Activated T-helper 1 cell treated with anti-CD3 and anti-CD28 coated beads, Interleukin-12 subunit alpha, Interleukin-12 subunit beta, Interleukin-2, Interleukin-4 antibody, amounts not matched to agents 30 ng/mL and 10 ng/mL and 1 ng/mL, durations not matched to agents 14 hours and 24 hours and 36 hours (primary cell): ENCODE data around the gene GALNT16. TPM values are rescaled to one million over a fixed set of nuclear protein-coding genes. Genes with fewer than 3 reads are reported as not detected.
"Not testable (repeated sequence)": the region's sequence is repeated elsewhere in the genome, so short reads cannot be mapped to it uniquely, and the experiment has no call there.

Experiments
- DNase-seq: peaks from one replicate; pipeline ENCODE4 v3.0.0; 2021; ENCODE audit warnings: low spot score
- H3K27ac Mint-ChIP-seq: one replicate; pipeline ENCODE4 v1.8.0; 2021; ENCODE audit warnings: mild to moderate bottlenecking, mixed read lengths
- H3K27me3 Mint-ChIP-seq: one replicate; pipeline ENCODE4 v1.8.0; 2022; ENCODE audit warnings: mild to moderate bottlenecking, moderate library complexity, mixed read lengths; ENCODE audit not compliant: insufficient read depth
- H3K36me3 Mint-ChIP-seq: one replicate; pipeline ENCODE4 v1.8.0; 2021; ENCODE audit warnings: low read depth, mixed read lengths
- H3K4me1 Mint-ChIP-seq: one replicate; pipeline ENCODE4 v1.8.0; 2021; ENCODE audit warnings: low read depth, mixed read lengths
- H3K4me3 Mint-ChIP-seq: one replicate; pipeline ENCODE4 v1.8.0; 2021; ENCODE audit warnings: mild to moderate bottlenecking, moderate library complexity, mixed read lengths
- H3K9me3 Mint-ChIP-seq: one replicate; pipeline ENCODE4 v1.8.0; 2021; ENCODE audit warnings: mixed read lengths
- intact Hi-C: fragments of 100-400 bp; cut with micrococcal nuclease; formaldehyde crosslinking; loops from one replicate; pipeline ENCODE4 v1.15.1; 2024
- total RNA-seq: library from RNA; stranded (reverse); gene quantifications from 2 replicates; pipeline ENCODE4 v1.2.3, GENCODE V29; 2022

GALNT16 gene
- total RNA-seq, 1 donor from 2014 or later, result 0.05 TPM

DNA sequence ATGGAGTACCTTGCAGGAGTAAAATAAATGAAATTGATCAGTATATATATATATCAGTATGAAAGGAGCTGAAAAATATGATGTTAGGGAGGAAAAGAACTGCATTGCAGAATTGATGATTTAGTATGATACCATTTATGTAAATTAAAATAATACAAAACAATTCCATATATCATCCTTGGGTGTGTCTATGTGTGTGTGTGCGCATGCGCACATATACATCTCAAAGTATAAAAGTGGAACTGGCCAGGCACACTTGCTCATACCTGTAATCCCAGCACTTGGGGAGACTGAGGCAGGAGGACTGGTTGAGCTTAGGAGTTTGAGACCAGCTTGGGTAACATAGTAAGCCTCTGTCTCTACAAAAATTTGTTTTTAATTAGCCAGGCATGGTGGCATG lies 15.4 kb downstream of the GALNT16 start:
- H3K36me3 Mint-ChIP-seq, result no peaks in the 10 kb centered on the region
- no peaks in the 10 kb centered on the region for H3K9me3 Mint-ChIP-seq
- no peaks in the 10 kb centered on the region for H3K4me1 Mint-ChIP-seq
- H3K27ac Mint-ChIP-seq, result no peak overlapping the region
- H3K4me3 Mint-ChIP-seq, result no peak overlapping the region
- no peak for DNase-seq
- H3K27me3 Mint-ChIP-seq, result peaks cover 14% of the 10 kb centered on the region
- intact Hi-C loops, result no loop called here

DNA sequence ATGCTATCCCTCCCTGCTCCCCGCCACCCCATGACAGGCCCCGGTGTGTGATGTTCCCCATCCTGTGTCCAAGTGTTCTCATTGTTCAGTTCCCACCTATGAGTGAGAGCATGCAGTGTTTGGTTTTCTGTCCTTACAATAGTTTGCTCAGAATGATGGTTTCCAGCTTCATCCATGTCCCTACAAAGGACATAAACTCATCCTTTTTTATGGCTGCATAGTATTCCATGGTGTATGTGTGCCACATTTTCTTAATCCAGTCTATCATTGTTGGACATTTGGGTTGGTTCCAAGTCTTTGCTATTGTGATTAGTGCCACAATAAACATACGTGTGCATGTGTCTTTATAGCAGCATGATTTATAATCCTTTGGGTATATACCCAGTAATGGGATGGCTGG lies 17.4 kb downstream of the GALNT16 start:
- H3K27ac Mint-ChIP-seq, DNase-seq, intact Hi-C loops, H3K9me3 Mint-ChIP-seq, H3K4me3 Mint-ChIP-seq, H3K36me3 Mint-ChIP-seq, H3K4me1 Mint-ChIP-seq: not testable (repeated sequence)
- H3K27me3 Mint-ChIP-seq, result peaks cover 14% of the 10 kb centered on the region

DNA sequence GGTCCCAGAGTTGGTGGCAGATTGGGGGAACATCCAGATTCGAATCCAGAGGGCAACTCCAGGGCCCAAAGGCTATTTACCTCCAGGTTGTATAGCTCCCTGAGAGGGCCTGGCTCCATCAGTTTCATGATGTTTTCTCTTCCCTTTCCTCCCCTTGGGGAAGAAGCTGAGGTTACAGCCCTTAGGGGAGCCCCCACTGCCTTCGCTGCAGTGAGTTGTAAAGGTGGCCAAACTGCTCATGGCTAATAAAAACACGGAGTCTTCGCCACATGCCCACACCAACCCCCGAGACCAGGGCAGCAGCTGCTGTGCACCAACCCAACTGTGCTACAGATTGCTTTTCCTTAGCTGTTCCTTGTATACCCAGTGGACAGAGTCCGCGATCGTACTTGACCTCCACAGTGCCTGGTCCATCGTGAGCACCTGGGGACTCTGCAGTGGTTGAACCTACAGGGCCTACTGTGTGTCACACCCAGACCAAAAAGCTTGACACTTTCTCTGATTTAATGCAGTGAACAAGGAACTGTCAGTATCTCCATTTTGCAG lies 20.9 kb downstream of the GALNT16 start:
- DNase-seq, result no peak
- no peaks in the 10 kb centered on the region for H3K9me3 Mint-ChIP-seq
- no peak overlapping the region for H3K4me3 Mint-ChIP-seq
- intact Hi-C loops, result no loop called here
- H3K27me3 Mint-ChIP-seq, result peaks cover 9% of the 10 kb centered on the region
- no peaks in the 10 kb centered on the region for H3K36me3 Mint-ChIP-seq
- no peak overlapping the region for H3K27ac Mint-ChIP-seq
- no peaks in the 10 kb centered on the region for H3K4me1 Mint-ChIP-seq

DNA sequence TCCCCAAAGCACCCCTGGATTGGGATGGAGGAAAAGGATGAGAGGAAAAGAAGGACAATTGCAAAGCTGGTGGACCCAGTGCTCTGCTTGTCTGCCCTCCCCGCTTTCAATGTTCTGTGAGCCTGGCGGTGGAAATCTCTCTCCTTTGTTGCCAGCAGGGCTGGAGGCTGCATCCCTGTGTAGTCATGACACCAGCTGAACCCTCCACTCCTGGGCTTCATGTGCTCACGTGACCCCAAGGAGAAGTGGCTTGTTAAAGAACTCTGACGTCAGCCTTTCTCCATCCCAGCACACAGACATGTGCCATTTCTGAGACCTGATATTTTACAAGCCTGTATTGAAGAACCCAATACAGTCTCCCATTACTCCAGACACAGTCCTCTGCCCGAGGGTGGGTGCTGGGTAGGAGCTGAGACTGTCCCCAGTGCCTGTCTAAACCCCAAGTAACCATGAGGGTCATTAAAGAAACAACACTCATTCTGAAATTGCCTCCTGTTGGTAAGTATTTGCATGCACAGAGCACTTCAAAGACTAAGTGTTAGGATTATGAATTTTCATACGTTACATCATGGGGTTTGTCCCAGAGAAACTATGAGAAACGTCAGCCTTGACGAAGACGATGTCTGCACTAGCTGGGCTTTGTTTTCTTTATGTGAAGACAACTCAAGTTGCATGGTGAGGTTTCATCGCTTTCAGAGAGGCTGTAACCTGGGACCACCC lies 21.7 kb downstream of the GALNT16 start:
- Mint-ChIP-seq H3K9me3 (no peaks in the 10 kb centered on the region), H3K36me3 (no peaks in the 10 kb centered on the region), H3K27me3 (peaks cover 6% of the 10 kb centered on the region), H3K4me1 (no peaks in the 10 kb centered on the region), H3K4me3 (no peak overlapping the region), H3K27ac (no peak overlapping the region)
- intact Hi-C loops, result no loop called here
- DNase-seq, result no peak

DNA sequence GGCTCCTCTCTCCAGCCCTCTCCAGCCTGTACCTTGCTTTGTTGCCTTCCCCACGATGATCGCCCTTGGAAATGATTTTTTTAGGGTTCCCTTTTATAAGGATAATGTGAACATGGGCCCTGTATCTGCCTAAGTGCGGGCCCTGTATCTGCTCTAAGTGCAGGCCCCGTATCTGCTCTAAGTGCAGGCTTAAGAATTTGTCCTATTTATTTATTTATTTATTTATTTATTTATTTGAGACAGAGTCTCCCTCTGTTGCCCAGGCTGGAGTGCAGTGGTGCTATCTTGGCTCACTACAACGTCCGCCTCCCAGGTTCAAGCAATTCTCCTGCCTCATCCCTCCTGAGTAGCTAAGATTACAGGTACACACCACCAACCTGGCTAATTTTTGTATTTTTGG lies 22.5 kb downstream of the GALNT16 start:
- no peaks in the 10 kb centered on the region for H3K4me1 Mint-ChIP-seq
- H3K27ac Mint-ChIP-seq, result no peak overlapping the region
- H3K27me3 Mint-ChIP-seq, result peaks cover 4% of the 10 kb centered on the region
- no peak for DNase-seq
- no peaks in the 10 kb centered on the region for H3K36me3 Mint-ChIP-seq
- no peak overlapping the region for H3K4me3 Mint-ChIP-seq
- intact Hi-C loops, result no loop called here
- no peaks in the 10 kb centered on the region for H3K9me3 Mint-ChIP-seq

DNA sequence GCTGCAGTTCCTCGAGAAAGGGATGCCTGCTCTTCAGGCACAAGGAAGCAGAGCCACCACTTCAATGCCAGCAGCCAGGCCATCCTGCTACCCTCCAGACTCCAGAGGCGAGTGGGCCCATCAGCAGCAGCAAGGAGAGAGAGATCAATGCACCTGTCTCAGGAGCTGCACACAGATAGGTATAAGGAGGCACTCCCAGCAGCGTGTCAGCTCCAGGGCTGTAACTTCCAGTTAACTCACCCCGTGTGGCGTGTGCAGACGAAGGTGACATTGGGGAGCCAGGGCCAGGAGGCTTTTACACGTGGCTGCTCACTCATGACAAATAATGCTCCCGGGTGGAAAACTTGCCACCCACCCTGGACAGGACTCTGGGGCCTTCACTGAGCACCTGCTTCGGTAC lies 24.2 kb downstream of the GALNT16 start:
- Mint-ChIP-seq H3K27me3 (peaks cover 4% of the 10 kb centered on the region), H3K9me3 (no peaks in the 10 kb centered on the region), H3K4me3 (no peak overlapping the region), H3K27ac (no peak overlapping the region), H3K36me3 (no peaks in the 10 kb centered on the region), H3K4me1 (no peaks in the 10 kb centered on the region)
- intact Hi-C loops, result no loop called here
- no peak for DNase-seq

DNA sequence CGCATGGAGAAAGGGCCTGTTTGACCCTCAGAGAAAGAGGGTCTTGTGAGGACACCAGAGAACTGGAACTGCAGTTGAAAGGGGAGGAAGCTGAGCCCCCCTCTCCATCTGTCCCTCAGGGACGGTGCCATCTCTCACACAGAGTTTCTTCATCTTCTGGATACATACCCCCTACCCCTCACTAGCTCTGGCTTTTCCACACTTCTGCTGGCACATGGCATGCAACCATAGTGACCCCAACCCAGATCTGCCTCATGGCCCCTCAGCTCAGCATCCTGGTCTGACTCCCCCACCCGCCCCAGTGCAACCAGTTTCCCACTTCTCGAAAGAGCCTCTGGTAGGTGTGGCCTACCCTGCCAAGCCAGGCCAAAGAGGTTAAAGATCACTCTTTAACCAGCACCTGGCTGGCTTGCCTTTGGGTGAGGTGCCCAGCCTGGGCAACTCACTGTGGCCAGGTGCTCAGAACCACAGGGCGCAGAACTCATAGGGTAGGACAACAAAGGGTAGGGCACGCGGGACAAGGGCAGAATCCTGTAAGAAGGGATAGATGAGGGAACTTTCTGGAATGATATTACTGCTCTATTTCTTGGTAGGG lies 25.8 kb downstream of the GALNT16 start:
- H3K27me3 Mint-ChIP-seq, result peaks cover 2% of the 10 kb centered on the region
- no peaks in the 10 kb centered on the region for H3K36me3 Mint-ChIP-seq
- intact Hi-C loops, result no loop called here
- no peak overlapping the region for H3K27ac Mint-ChIP-seq
- no peak for DNase-seq
- no peaks in the 10 kb centered on the region for H3K9me3 Mint-ChIP-seq
- H3K4me3 Mint-ChIP-seq, result no peak overlapping the region
- H3K4me1 Mint-ChIP-seq, result no peaks in the 10 kb centered on the region

DNA sequence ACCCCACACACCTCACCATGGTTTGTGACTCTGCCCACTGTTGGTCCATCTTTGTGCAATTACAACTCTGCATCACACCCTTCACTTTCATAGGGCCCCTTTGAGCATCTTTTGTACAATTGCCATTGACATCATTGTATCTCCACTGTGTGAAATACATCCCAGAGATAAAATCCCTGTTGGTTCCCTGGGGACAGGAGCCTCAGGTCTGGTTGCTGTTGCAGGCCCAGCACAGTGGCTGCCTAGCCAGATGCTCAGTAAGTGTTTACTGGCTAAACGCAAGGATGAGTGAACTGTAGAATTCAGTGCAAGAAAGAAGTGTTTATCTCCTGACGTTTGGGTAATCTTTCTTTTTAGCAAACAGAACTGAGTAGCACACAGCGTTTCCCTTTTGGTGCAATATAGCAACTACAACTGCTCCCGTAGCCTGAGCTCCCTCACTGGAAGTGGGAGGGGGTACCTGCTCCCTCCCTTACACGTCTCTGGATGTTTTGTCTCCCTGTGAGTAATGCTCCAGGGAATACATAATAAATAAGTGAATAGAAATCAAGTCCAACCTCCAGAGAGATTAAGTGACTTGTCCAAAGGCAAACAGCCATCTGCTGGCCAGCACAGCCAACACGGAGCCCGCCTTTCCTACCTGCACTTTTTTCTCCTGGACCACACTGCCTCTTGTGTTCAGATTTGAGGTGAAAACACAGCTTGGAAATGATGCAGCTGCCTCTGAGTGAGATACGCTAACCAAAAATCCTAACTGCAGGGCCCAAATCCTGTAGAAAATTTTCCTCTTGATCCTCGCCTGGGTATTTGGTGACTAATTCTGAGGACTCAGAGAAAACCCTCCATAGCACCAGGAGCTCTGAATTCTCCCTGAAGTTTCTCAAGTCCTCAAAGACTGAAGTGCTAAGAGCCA lies 27.4 kb downstream of the GALNT16 start:
- H3K36me3 Mint-ChIP-seq, result no peaks in the 10 kb centered on the region
- no peak overlapping the region for H3K27ac Mint-ChIP-seq

DNA sequence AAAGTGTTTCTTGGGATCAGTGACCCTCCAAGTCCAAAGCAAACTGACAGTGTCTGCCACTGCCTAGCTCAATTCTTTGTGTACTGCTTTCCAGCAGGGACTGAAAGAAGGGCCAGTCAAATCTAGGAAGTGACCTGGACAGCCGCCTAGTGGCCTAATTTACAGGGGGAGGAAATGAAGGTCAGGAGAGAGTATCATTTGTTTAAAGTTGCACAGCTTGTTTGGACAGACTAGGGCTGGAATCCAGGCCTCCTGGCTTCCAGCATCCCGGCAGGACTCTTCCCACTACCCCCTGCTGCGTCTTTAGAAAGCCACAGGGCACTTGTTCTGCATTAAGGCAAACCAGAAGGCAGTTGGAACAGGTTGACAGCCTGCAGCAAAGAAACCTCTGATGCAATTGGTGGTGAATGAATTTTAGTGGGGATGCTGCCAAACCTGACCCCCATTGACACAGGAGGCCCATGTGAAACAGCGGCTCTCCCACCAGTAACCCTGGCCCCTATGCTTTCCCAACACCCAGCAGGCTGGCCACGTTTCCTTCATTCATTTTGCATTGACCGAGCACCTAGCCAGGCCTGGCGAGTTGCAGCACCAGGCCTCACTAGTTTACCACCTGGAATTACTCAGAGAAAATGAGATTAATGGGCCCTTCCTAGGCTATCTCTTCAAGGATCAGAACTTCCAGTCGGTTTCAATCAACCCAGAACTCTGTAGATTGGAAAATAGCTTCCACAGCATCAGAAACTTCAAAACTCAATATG lies 28.2 kb downstream of the GALNT16 start:
- Mint-ChIP-seq H3K9me3 (no peaks in the 10 kb centered on the region), H3K27ac (no peak overlapping the region), H3K36me3 (no peaks in the 10 kb centered on the region), H3K27me3 (peaks cover 2% of the 10 kb centered on the region), H3K4me1 (no peaks in the 10 kb centered on the region), H3K4me3 (no peak overlapping the region)
- DNase-seq, result no peak
- intact Hi-C loops, result no loop called here

More for the DNA sequence above, 27.4 kb downstream of the GALNT16 start:
- Mint-ChIP-seq H3K27me3 (peaks cover 2% of the 10 kb centered on the region), H3K4me1 (no peaks in the 10 kb centered on the region), H3K9me3 (no peaks in the 10 kb centered on the region), H3K4me3 (no peak overlapping the region)
- no peak for DNase-seq
- intact Hi-C loops, result no loop called here

DNA sequence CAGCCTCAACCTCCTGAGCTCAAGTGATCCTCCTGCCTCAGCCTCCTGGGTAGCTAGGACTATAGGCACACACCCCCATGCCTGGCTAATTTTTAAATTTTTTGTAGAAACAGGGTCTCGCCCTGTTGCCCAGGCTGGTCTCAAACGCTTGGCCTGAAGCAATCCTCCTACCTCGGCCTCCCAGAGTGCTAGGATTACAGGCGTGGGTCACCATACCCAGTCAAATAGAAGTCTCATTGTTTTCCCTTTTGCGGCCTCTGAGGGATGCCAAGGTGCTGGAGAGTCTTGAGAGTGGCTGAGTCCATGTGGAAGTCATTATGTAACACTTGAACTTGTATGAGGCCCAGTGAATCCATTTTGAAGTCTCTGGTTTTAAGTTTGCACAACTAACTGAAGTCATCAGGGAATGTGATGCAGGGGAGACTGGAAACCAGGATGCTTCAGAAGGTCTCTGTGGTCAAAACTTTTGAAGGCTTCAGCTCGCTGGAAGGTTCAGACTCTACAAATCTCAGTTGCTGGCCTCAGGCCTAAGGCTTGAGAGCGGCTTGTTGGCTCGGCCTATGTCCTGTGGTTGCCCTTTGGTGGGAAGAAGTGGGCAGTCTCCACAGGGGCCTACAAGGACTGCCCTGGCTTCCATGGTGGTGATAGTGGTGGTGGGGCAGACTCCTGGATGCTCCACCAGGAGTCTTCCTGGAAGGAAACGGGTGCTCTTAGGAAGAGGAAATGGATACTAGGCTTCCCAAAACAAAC lies 29.2 kb downstream of the GALNT16 start:
- H3K4me1 Mint-ChIP-seq, result no peaks in the 10 kb centered on the region
- no peak overlapping the region for H3K4me3 Mint-ChIP-seq
- H3K9me3 Mint-ChIP-seq, result no peaks in the 10 kb centered on the region
- no peak overlapping the region for H3K27ac Mint-ChIP-seq
- no peak for DNase-seq
- peaks cover 7% of the 10 kb centered on the region for H3K27me3 Mint-ChIP-seq
- no peaks in the 10 kb centered on the region for H3K36me3 Mint-ChIP-seq
- intact Hi-C loops, result no loop called here

DNA sequence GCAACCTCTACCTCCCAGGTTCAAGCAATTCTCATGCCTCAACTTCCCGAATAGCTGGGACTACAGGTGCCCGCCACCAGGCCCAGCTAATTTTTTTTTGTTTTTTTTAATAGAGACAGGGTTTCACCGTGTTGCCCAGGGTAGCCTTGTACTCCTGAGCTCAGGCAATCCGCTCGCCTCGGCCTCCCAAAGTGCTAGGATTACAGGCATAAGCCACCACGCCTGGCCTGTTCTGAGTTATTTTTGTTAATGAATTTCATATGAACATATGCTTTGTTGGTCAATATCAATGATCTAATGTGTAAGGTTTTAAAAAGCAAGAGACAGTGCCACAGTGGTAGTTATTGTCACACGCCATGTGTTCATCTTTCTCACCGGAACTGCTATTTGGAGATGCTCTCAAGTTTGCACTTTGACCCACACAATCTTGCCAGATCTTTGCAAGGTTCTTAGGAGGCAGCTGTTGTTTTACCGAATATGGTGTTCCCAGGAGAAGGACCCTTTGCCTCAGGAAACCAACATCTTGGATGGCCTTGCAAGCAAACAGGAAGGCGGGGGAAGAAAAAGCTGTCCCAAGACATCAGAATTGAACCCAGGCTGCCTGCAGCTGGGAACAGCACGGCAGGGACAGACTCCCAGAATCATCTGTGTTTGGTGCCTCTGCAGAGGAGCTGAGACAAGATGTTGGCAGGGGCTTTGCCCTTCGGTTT lies 30.0 kb downstream of the GALNT16 start:
- no peak for DNase-seq
- Mint-ChIP-seq H3K27me3 (peaks cover 8% of the 10 kb centered on the region), H3K4me3 (no peak overlapping the region)

More for the DNA sequence above, 30.0 kb downstream of the GALNT16 start:
- Mint-ChIP-seq H3K36me3 (no peaks in the 10 kb centered on the region), H3K27ac (no peak overlapping the region), H3K9me3 (no peaks in the 10 kb centered on the region), H3K4me1 (no peaks in the 10 kb centered on the region)
- intact Hi-C loops, result no loop called here
